GM18873 (cell line): Measurements from ENCODE around the gene CCNQ.
A peak's percentile ranks its signal among the peaks of the same experiment; 100 is the strongest.

Experiments
- ATAC-seq: cut with Tn5 transposase; IDR thresholded peaks from one replicate; pipeline ENCODE4 v1.9.1; 2021; ENCODE audit warnings: mild to moderate bottlenecking, moderate library complexity, moderate number of reproducible peaks; ENCODE audit not compliant: unreplicated experiment, low FRiP score

CCNQ gene

DNA sequence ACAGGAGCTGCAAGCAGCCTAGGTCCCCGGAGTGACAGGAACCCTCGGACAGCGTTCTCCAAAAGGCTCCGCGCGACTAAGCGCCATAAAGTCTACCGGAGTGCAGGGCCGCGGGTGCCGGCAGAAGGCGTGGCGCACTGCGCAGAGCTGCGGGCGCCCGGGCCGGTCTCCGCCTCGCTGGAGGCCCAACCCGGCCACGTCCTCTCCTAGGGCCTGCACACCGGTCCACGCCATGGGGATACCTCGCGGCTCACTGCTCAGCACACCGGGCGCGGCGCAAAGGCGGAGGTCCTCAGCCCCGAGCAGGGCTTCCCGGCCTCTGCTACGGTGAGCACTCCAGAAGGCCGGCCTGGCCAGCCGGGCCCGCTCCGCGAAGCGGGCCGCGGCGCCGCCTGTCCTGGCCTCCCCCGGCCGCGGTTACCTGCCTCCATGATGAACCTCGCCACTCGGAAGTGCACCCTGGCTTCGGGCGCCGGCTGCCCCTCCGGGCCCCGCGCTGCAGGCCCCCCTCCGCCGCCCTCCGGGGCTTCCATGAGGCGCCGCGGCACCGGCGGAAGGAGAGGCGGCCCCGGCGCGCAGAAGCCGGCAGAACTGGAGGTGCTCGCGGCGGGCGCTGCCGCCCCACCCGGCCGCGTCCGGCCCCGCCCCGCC lies at the start of gene CCNQ:
Gene CCNQ (minus strand): TSS at position 599 of the 651 bp plus-strand sequence. CDS start 66 bp downstream, at position 533.
- ATAC-seq = peak; percentile 25

DNA sequence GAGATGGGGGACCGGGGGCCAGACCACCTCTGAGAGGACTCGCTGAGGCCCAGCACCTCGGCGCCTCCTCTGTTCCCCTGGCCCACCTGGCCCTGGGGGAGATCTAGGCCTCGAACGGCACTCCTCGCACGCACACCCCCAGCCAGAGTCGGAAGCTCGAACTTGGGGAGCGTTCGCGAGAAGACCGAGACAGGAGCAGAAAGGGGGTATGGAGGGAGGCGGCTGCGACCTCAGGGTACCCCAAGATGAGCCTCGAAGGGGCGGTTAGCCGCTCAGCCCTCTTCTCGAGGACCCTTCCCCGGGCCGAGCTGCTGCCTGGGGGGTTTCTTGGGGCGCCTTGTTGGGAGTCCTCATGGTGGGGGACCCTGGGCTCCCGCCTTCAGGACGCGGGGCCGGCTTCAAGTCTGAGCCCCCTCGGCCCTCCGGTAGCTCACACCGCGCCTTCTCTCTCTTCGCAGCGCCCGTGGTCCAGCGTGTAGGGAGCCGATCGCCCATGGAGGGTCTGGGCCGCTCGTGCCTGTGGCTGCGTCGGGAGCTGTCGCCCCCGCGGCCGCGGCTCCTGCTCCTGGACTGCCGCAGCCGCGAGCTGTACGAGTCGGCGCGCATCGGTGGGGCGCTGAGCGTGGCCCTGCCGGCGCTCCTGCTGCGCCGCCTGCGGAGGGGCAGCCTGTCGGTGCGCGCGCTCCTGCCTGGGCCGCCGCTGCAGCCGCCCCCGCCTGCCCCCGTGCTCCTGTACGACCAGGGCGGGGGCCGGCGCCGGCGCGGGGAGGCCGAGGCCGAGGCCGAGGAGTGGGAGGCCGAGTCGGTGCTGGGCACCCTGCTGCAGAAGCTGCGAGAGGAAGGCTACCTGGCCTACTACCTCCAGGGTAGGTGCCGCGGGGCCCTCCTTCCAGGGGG lies 48.8 kb upstream of the CCNQ start:
- no peak for ATAC-seq

DNA sequence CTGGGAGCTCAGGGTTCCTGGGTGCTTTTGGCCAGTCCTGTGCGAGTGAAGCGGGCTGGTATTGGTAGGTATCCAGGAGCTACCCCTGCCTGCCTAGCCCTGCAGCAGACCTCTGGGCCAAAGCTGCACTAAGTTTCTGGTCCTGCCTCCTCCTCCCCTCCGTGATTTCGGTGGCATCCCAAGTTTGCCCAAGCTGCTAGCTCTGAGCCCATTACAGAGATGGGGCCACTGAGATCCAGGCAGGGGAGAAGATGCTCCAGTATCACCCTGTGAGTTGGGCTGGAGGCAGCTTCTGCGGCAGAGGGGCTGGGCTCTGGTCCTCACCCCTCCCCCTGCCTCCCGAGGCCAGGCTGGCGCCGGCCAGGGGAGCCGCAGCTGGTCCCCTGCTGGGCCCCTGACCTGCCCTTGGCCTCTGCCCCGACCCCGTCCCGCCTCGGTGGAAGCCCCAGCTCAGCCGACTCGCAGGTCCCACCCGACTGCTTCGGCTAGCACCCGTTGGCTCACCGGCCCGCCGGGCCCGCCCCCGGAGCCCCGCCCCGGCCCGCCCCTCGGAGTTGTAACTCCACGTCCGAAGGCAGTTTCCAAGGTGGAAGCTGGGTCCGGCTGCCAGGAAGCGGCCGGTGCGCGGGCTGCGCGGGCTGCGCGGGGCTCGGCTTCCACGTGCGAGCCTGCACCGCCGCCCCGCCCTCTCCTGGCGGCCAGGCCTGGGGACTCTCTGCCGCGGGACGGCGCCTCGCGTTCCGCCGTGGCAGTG lies 47.9 kb upstream of the CCNQ start, which contains the start of gene DUSP9:
Gene DUSP9 (plus strand): TSS at position 584 of the 754 bp plus-strand sequence. CDS start 751 bp downstream, outside the sequence.
- ATAC-seq = no peak

DNA sequence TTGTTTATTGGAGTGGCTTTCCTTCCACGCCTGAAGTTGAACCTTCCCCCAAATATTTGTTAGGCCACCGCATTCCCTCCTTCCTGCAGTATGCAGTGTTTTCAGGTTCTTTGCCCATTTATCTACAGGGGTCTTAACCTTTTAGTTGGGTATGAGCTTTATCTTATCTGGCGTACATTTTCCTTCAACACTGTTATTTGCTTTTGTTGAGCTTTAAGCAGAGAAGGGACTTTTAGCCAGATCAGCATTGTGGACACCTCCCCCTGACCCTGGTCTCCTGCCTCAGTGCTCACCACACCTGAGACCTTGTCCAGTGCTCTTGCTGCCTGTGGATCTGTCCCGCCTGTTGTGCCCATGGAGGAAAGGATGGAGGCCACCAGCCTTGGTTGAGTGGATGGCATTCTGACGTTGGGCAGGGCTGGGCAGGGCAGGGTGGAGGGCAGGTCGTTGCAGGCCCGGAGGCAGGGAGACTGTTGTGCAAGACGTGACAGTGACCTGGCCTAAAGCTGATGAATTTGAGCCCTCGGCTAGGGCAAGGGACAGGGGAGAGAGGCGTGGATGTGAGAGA lies 47.1 kb upstream of the CCNQ start:
- no peak for ATAC-seq

DNA sequence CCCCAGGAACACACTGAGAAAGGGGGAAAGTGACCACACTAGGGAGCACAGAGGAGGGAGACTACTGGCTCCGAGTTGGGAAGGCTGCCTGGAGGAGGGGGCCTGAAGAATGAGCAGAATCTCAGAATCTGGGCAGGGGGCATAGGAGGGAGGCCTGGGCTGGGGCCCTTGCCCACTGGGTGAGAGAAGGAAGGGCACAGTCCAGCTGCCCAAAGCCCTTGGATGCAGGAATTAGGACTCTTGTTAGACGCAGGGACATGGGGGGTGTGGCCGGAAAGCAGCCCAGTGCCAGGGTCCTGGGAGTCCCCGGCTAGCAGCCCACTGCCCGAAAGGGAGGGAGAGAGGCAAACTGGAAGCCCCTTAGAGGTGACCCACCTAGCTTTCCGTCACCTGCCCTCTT lies 46.2 kb upstream of the CCNQ start:
- no peak for ATAC-seq

DNA sequence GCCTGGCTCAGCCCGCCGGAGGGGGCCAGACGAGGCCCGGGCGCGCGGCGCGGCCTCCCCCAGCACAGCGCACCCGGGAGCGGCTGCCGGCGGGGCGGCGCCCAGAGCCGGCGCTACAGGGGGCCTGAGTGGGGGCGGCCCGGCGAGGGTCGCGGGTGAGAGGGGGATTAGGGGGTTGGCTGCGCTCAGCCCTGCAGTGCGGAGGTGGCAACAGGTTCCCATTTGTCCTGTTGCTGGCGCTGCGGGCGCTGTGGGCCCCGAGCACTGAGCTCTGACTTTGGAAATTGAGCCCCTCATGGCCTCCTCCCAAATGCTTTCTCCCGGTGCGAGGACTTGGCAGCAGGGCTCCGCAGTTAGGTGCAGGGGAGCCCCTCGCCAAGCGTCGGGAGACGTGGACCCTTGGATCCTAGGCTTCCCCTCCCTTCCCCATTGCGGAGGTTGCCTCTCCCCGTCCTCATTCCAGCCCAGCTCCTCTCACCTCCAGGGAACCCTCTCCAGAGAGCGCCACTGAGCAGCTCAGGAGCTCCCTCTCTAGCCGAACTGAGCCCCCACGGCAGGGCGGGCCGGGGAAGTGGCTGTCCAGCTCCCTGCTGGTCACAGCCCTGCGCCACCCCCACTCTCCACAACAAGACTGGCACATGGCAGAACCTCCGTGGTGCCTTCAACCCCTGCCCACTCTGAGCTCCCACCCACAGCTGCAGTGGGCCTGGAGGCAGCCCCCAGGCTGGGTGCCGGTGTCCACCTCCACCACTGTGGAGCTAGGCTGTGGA lies 45.6 kb upstream of the CCNQ start:
- no peak for ATAC-seq

DNA sequence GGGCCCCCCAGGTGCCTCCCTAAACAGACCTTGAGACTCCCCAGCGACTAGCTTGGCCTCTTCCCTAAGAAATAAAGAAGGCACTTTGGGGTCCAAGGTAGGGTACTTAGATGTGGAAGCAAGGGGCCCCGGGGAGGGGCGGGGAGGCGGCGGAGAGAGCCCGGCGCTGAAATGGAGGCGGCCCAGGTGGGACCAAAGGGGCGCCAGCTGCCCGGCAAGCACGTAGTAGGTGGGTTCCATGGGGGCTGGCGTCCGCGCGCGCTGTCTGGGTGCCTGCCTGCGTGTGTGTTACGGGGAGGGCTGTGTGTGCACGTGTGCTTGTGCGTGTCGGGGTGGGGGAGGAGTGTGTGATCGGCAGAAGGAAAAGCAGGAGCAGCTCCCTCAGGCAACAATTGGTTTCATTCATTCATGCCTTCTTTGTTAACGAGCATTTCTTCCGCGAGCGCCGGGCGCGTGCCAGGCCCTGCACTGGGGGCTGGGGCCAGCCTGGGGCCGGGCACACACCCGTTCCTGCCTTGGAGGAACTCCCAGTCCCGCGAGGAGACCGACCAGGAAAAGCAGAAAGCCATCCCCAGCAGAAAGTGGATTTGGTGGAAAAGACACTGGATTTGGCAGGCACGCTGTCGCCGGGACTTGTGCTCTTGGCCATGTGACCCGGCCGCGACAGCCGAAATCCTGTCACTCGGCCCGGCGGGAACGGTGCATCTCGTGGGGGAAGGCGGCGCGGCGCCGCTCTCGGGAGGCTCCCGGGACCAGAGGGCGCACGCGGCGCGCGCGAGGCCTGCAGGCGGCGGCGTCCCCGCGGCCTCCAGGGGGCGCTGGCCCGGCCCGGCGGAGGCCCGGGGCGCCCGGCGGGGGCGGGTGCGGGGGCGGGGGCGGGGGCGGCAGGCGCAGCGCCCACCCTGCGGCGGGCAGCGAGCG lies 44.8 kb upstream of the CCNQ start:
- ATAC-seq = no peak

DNA sequence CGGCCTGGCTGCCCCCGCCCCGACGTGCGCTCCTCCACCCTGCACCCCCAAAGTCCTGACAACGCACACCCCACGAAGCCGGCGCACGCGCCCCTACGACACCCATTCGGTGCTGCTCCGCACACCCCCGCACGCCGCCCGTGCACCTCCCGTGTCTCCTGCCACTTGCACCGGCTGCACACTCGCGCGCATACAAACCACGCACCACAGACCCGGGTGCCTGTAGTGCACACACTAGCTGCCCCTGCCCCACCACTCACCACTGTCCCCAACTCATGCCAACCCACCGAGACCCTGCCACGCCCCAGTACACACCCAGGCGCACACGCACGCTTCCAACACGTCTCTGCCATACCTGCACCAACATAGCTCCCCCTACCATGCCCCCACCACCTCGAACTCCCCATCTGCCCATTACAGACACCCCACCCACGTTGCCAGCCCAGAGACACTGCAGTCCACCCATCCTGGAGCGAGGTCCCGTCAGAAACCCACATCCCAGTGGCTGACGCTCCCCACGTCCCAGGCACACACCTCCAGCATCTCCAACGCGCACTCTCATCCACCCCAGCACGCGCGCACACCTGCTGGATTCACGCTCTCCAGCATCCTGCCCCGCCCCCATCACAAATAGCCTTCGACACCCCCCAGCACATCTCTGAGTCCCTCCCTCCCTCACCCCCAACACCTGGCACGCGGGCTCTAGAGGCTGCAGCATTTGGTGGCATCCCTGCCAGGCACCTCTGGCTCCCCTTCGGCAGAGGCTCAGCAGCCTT lies 43.9 kb upstream of the CCNQ start:
- ATAC-seq = no peak

DNA sequence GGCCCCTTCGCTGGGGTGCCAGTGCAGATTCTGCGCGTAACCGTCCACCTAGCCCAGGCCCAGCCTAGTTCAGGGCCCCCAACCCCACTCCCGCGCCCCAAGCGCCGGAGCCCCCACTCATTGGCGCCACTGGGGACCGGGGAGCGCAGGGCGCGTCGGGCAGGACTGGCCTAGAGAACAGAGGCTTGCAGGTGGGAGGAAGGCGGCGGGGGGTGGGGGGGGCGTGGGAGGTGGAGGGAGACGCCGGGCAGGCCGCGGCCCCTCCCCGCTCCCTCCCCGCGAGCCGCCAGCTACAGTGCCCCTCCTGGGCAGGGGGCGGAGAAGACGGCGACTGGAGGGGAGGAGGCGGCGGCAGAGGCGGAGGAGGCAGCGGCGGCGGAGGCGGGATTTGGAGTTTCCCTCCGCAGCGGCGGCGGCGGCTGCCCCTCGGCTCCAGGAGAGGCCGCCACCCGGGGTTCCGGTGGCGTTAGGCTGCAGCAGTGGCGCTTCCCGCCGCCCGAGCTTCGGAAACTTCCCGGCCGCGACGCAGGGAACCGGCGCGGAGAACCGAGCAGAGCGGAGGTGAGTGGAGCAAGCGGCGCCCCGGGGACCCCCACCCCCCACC lies 43.2 kb upstream of the CCNQ start:
- ATAC-seq = no peak

DNA sequence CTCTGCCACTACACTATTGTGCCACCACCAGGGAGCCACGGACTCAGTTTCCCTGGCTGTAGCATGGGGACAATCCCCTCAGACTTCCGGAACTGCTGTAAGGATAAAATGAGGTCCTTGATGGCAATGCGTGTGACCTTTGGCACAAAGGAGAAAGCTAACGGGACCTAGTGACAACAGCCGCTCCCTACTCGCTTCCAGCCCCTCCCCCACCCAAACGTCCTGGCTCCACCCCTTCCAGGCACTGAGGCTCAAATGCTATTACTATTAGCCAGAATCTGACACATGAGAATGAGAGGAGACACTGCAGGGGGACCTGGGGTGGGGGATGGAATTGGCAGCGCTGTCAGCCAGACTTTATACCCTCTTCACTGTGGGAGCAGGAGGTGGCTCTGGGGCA lies 42.7 kb upstream of the CCNQ start:
- no peak for ATAC-seq

DNA sequence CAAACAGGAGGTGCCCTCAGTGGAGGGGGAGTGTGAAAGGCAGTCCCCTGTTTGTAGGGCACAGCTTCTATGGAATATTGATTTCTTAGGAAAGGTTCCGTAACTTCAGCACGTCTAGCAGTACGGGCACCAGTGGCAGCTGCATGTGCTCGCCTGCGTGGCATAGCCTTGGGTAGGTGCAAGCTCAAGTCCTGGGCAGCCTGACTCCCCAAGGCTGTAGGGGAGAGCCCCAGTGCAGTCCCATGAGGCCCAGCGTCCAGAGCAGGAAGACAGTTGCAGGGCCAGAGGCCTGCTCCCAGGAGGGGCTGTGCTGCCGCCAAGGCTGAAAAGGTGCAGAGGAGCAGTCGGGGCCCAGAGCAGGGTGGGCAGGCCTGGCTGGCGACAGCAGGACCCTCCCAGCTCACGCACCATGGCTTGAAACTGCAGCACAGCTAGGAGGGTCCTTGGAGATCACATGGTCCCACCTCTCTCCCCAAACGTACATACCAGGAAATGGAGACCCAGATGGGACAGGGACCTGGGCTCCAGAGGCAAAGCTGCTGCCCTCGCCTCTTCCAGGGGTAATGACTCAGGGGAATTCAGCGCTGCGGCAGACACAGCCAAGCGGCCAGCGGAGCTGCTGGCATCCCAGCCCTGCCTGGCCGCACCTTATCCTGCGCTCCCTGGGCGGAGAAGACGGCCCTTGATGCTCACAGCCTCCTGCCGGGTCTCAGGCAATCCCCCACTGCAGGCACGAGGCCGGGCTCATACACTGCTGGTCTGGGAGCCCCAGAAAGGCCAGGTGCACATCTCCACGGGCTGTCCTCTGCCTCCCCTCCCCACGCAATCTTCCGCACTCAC lies 42.0 kb upstream of the CCNQ start:
- ATAC-seq = no peak

DNA sequence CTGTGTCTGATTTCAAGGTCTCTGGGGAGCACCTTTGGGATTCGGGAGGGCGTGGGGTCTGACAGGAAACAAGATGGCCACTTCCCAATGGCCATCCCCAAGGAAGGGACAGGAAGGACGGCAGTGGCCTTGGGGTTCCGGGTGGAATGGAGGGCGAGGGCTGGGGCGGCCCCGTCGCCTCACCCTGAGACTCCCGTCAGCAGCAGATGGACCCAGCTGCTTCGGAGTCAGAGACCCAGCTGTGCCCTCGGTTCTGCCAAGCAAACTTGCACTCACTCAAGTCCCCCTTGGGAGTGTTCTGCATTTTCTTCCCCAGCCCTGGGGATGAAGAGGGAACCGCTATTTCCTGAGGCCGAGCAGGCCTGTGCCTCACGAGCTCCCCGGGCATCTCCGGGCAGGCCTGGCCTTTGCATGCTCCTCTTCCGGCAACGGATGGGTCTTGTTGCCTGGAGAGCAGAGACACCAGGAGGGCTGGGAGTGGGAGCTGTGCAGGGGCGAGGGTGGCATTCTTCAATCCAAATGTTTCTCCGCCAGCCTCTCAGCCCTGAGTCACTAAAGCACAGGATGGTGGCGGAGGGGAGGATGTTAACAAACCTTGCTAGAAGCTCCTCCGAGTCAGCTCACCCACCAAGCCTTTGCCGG lies 41.2 kb upstream of the CCNQ start:
- no peak for ATAC-seq

DNA sequence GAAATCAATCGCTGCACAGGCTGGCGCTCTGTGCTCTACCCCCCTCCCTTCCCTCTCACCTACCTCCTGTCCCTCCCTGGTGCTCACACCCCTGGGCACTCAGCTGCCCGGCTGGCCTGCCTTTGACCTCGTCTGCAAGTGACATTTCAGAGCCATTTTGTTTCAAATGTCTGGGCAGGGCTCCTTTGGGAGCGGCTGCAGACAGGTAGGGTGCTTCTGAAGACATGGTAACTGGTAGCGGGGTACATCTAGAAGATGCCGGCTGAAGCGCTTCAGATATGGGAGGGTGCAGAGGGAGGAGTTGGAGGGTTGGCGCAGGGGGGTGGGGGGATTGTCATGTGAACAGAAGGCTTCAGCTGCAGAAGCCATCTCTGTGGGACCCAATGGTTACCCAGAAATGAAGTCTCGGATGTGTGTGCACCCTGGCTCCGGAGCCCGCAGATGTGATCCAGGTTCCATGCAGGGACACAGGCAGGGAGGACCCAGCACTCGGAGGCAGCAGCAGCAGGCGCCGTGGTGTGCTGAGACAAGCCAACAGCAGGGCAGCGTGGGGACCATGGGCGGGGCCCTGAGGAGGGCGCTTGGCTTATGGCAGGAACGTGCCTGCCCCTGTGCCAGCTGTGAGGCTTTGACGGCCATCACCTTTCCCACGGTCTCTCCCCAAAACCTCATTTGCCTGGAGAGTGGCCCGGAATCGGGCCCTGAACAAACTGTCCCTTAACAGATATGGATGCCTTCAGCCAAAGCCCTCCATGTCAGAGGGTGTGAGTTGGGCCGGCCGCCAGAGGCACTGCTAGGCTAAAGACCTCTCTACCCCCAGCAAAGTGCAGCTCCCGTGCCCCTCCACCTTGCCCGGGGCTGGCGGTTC lies 40.5 kb upstream of the CCNQ start:
- no peak for ATAC-seq

DNA sequence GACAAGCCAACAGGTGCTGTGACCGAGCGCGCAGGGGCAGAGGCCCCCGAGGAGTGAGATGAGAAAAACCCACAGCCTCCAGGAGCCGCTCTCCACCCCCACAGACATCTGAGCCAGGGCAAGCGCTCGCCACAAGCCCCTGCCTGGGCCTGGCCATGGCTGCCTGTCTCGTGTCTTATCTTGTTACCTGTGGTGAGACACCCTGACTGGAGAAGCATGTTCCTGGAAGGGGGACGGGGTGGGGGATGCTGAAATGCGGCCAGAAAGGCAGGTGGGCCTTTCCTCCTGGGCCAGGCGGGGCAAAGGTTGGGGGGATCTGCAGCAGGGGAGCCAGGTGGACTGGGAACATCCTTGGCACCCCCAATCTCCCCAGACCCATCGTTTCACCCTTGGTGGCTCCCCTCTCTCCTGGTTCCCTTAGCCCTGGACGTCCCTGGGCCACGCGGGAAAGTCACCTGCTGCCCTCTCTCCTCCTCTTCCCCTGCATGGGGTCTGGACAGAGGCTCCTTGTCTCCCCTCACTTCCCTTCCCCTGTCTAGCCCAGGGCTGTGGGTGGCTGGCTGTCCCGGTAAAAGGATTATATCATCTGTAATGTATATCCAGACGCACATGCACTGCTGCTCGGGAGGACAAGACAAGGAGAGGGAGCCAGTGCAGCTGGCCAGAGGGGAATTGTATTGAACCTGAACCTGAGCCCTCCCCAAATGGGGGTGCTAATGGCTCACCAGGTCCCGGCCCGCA lies 39.7 kb upstream of the CCNQ start:
- ATAC-seq = no peak

DNA sequence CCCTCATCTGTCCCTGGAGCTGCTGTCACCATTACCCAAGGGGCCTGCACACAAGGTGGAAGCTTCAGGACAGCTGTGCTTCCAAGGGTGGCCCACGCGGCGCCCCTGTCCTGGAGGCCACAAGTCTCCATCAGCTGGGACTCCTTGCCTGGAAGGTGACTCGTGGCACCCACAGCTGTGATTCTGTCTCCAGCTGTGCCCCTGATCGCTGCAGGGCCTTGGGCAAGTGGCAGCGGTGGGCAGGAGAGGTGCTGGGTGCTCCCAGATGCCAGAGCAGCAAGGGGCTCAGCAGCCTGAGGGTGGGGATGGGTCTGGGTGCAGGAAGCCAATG lies 39.1 kb upstream of the CCNQ start:
- no peak for ATAC-seq
